ENCODE data around the gene EBF3.

DNA sequence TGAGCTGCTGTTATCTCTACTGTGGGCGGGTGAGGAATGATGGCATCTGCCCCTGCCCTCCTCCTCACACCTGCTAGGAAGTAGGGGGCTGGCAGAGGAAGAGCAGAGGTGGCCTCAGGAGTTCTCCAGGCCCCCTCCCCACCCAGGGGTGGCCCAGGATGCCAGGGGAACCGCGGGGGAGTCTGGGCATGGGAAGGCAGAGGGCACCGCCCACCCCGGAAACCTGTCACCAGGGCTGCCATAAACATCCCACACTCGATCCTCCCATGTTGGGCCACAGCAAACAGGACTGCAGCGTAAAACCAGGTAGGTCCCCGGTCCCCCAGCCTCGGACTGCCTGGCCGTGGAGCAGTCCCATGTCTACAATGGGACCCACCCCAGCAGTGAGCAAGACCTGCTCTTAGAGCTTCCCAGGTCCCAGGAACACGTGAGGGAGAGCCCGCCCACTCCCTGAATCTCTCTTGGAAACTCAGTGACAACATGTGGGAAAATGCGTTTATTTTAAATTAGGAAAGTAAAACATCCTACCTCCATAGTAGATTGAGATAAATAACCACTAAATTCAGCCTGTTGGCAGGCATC, 23.4 kb downstream of the EBF3 start:
- TF ChIP-seq EZH2 (IDR thresholded peaks at IDR 0.05; ENCODE audit: borderline replicate concordance, low read depth, low read length, severe bottlenecking), result no peak
- no peak for TF ChIP-seq CTCF (IDR thresholded peaks at IDR 0.05; ENCODE audit: borderline replicate concordance, extremely low read depth, low read length, poor library complexity, severe bottlenecking)
